ENCODE data around the gene CAMK2D.

The CAMK2D gene

GRCh38 chr4:113623274-113623894, 138.2 kb downstream of the CAMK2D start:
- no peaks in the 10 kb centered on the region for H3K27me3 Mint-ChIP-seq
- no peak overlapping the region for H3K4me3 Mint-ChIP-seq
- CTCF ChIA-PET, result no interaction called here
- H3K9me3 Mint-ChIP-seq, result no peaks in the 10 kb centered on the region
- peaks cover 19% of the 10 kb centered on the region for H3K36me3 Mint-ChIP-seq
- no peak for DNase-seq
- no peak overlapping the region for H3K27ac Mint-ChIP-seq
- H3K4me1 Mint-ChIP-seq, result peaks cover 16% of the 10 kb centered on the region

- CTCF ChIA-PET, result no interaction called here
- Mint-ChIP-seq H3K27me3 (no peaks in the 10 kb centered on the region), H3K27ac (no peak overlapping the region), H3K9me3 (no peaks in the 10 kb centered on the region), H3K4me3 (no peak overlapping the region), H3K36me3 (peaks cover 18% of the 10 kb centered on the region), H3K4me1 (peaks cover 15% of the 10 kb centered on the region)
- DNase-seq, result no peak
These were observed 139.9 kb downstream of the CAMK2D start for GRCh38 chr4:113621633-113622032.

- H3K27ac Mint-ChIP-seq, result no peak overlapping the region
- no peak for DNase-seq
- no peaks in the 10 kb centered on the region for H3K9me3 Mint-ChIP-seq
- no peak overlapping the region for H3K4me3 Mint-ChIP-seq
- CTCF ChIA-PET, result no interaction called here
- H3K36me3 Mint-ChIP-seq, result peaks cover 8% of the 10 kb centered on the region
- no peaks in the 10 kb centered on the region for H3K27me3 Mint-ChIP-seq
- H3K4me1 Mint-ChIP-seq, result peaks cover 8% of the 10 kb centered on the region
These were observed 141.5 kb downstream of the CAMK2D start for GRCh38 chr4:113620032-113620431.

GRCh38 chr4:113619526-113619925, 142.0 kb downstream of the CAMK2D start:
- CTCF ChIA-PET, result no interaction called here
- DNase-seq, result no peak
- no peak overlapping the region for H3K4me3 Mint-ChIP-seq
- H3K4me1 Mint-ChIP-seq, result peaks cover 8% of the 10 kb centered on the region
- H3K9me3 Mint-ChIP-seq, result no peaks in the 10 kb centered on the region
- no peaks in the 10 kb centered on the region for H3K27me3 Mint-ChIP-seq
- H3K27ac Mint-ChIP-seq, result no peak overlapping the region
- peaks cover 8% of the 10 kb centered on the region for H3K36me3 Mint-ChIP-seq

GRCh38 chr4:113618205-113618604, 143.3 kb downstream of the CAMK2D start:
- no peak for DNase-seq

GRCh38 chr4:113617195-113617594, 144.3 kb downstream of the CAMK2D start:
- no peak overlapping the region for H3K27ac Mint-ChIP-seq
- H3K9me3 Mint-ChIP-seq, result no peaks in the 10 kb centered on the region
- no peak overlapping the region for H3K4me3 Mint-ChIP-seq
- CTCF ChIA-PET, result no interaction called here
- no peaks in the 10 kb centered on the region for H3K27me3 Mint-ChIP-seq
- H3K36me3 Mint-ChIP-seq, result peaks cover 2% of the 10 kb centered on the region
- DNase-seq, result no peak
- H3K4me1 Mint-ChIP-seq, result peaks cover 8% of the 10 kb centered on the region

More at GRCh38 chr4:113618205-113618604, 143.3 kb downstream of the CAMK2D start:
- Mint-ChIP-seq H3K27ac (no peak overlapping the region), H3K9me3 (no peaks in the 10 kb centered on the region), H3K36me3 (peaks cover 2% of the 10 kb centered on the region), H3K4me1 (peaks cover 8% of the 10 kb centered on the region), H3K4me3 (no peak overlapping the region), H3K27me3 (no peaks in the 10 kb centered on the region)
- CTCF ChIA-PET, result no interaction called here

GRCh38 chr4:113616443-113616842, 145.1 kb downstream of the CAMK2D start:
- DNase-seq, result no peak
- Mint-ChIP-seq H3K36me3 (peaks cover 2% of the 10 kb centered on the region), H3K9me3 (no peaks in the 10 kb centered on the region), H3K27ac (no peak overlapping the region), H3K4me3 (no peak overlapping the region), H3K4me1 (peaks cover 8% of the 10 kb centered on the region), H3K27me3 (no peaks in the 10 kb centered on the region)
- CTCF ChIA-PET, result no interaction called here

GRCh38 chr4:113614414-113614813, 147.1 kb downstream of the CAMK2D start:
- CTCF ChIA-PET, result interaction anchor here (1.3 kb wide), 1 partner anchor 21 kb away, joined by 3 read pairs; no protein-coding TSS in a partner anchor
- H3K4me1 Mint-ChIP-seq, result peaks cover 8% of the 10 kb centered on the region
- DNase-seq, result no peak
- H3K36me3 Mint-ChIP-seq, result peaks cover 4% of the 10 kb centered on the region
- no peaks in the 10 kb centered on the region for H3K9me3 Mint-ChIP-seq
- H3K27ac Mint-ChIP-seq, result no peak overlapping the region
- no peak overlapping the region for H3K4me3 Mint-ChIP-seq
- H3K27me3 Mint-ChIP-seq, result no peaks in the 10 kb centered on the region

- no peaks in the 10 kb centered on the region for H3K27me3 Mint-ChIP-seq
- DNase-seq, result no peak
- peaks cover 8% of the 10 kb centered on the region for H3K36me3 Mint-ChIP-seq
- peaks cover 8% of the 10 kb centered on the region for H3K4me1 Mint-ChIP-seq
- CTCF ChIA-PET, result interaction anchor here (1.3 kb wide), 1 partner anchor 22 kb away, joined by 3 read pairs; no protein-coding TSS in a partner anchor
- no peak overlapping the region for H3K4me3 Mint-ChIP-seq
- H3K27ac Mint-ChIP-seq, result no peak overlapping the region
- no peaks in the 10 kb centered on the region for H3K9me3 Mint-ChIP-seq
These were observed 148.0 kb downstream of the CAMK2D start for GRCh38 chr4:113613503-113613902.

- Mint-ChIP-seq H3K36me3 (peaks cover 34% of the 10 kb centered on the region), H3K27ac (peak overlapping the region; percentile 21), H3K4me3 (no peak overlapping the region), H3K4me1 (peaks cover 2% of the 10 kb centered on the region), H3K27me3 (no peaks in the 10 kb centered on the region), H3K9me3 (peaks cover 1% of the 10 kb centered on the region)
- CTCF ChIA-PET, result no interaction called here
- no peak for DNase-seq
These were observed 151.0 kb downstream of the CAMK2D start for GRCh38 chr4:113610537-113610936.

GRCh38 chr4:113607998-113608397, 153.5 kb downstream of the CAMK2D start:
- DNase-seq, result no peak
- H3K4me1 Mint-ChIP-seq, result peaks cover 2% of the 10 kb centered on the region
- H3K27ac Mint-ChIP-seq, result no peak overlapping the region
- no peak overlapping the region for H3K4me3 Mint-ChIP-seq
- H3K27me3 Mint-ChIP-seq, result no peaks in the 10 kb centered on the region
- CTCF ChIA-PET, result no interaction called here
- H3K36me3 Mint-ChIP-seq, result peaks cover 39% of the 10 kb centered on the region
- peaks cover 1% of the 10 kb centered on the region for H3K9me3 Mint-ChIP-seq

GRCh38 chr4:113607147-113607720, 154.3 kb downstream of the CAMK2D start:
- CTCF ChIA-PET, result no interaction called here
- Mint-ChIP-seq H3K4me1 (peaks cover 2% of the 10 kb centered on the region), H3K27me3 (no peaks in the 10 kb centered on the region), H3K36me3 (peaks cover 44% of the 10 kb centered on the region), H3K27ac (no peak overlapping the region), H3K4me3 (no peak overlapping the region), H3K9me3 (peaks cover 1% of the 10 kb centered on the region)
- no peak for DNase-seq

GRCh38 chr4:113604955-113605354, 156.6 kb downstream of the CAMK2D start:
- CTCF ChIA-PET, result no interaction called here
- no peak for DNase-seq
- Mint-ChIP-seq H3K27ac (no peak overlapping the region), H3K4me3 (no peak overlapping the region), H3K27me3 (no peaks in the 10 kb centered on the region), H3K4me1 (peaks cover 2% of the 10 kb centered on the region), H3K9me3 (peaks cover 1% of the 10 kb centered on the region), H3K36me3 (peaks cover 45% of the 10 kb centered on the region)

- no peak overlapping the region for H3K4me3 Mint-ChIP-seq
- no peak for DNase-seq
- H3K27ac Mint-ChIP-seq, result no peak overlapping the region
- peaks cover 2% of the 10 kb centered on the region for H3K4me1 Mint-ChIP-seq
- H3K27me3 Mint-ChIP-seq, result no peaks in the 10 kb centered on the region
- CTCF ChIA-PET, result no interaction called here
- H3K36me3 Mint-ChIP-seq, result peaks cover 43% of the 10 kb centered on the region
- H3K9me3 Mint-ChIP-seq, result peaks cover 1% of the 10 kb centered on the region
These were observed 157.6 kb downstream of the CAMK2D start for GRCh38 chr4:113603911-113604310.

- CTCF ChIA-PET, result no interaction called here
- H3K36me3 Mint-ChIP-seq, result peaks cover 38% of the 10 kb centered on the region
These were observed 158.8 kb downstream of the CAMK2D start for GRCh38 chr4:113602646-113603228.

More at GRCh38 chr4:113602646-113603228, 158.8 kb downstream of the CAMK2D start:
- no peak for DNase-seq
- no peak overlapping the region for H3K27ac Mint-ChIP-seq
- H3K4me1 Mint-ChIP-seq, result no peaks in the 10 kb centered on the region
- no peaks in the 10 kb centered on the region for H3K27me3 Mint-ChIP-seq
- H3K4me3 Mint-ChIP-seq, result no peak overlapping the region
- H3K9me3 Mint-ChIP-seq, result peaks cover 1% of the 10 kb centered on the region

All from activated naive CD4-positive, alpha-beta T cell treated with anti-CD3 and anti-CD28 coated beads, Interleukin-2, amount 10 ng/mL, durations not matched to agents 7 days and 5 days (primary cell).